Subcutaneous abdominal adipose tissue (tissue), 5 donors: ENCODE data around the gene BCL7C.
"Not testable (repeated sequence)": the region's sequence is repeated elsewhere in the genome, so short reads cannot be mapped to it uniquely, and the experiment has no call there.

Experiments used
- H3K27ac ChIP-seq: one replicate; pipeline ENCODE4 v1.7.0; 2013; ENCODE audit warnings: low read depth, mild to moderate bottlenecking, inconsistent platforms, low read length, moderate library complexity
- H3K27me3 ChIP-seq, 5 donors: one replicate each; pipeline ENCODE4 v1.7.0; 2013; ENCODE audit warnings: low read length in 5 of 5, inconsistent platforms in 1 of 5; ENCODE audit not compliant: control insufficient read depth in 5 of 5, insufficient read depth in 4 of 5
- H3K36me3 ChIP-seq, 5 donors: one replicate each; pipeline ENCODE4 v1.7.0; 2013; ENCODE audit warnings: low read length in 5 of 5; ENCODE audit not compliant: control insufficient read depth in 5 of 5, insufficient read depth in 5 of 5
- H3K4me1 ChIP-seq, 5 donors: one replicate each; pipeline ENCODE4 v1.7.0; 2013; ENCODE audit warnings: low read length in 5 of 5, mild to moderate bottlenecking in 3 of 5, moderate library complexity in 1 of 5; ENCODE audit not compliant: control insufficient read depth in 5 of 5, insufficient read depth in 5 of 5
- H3K4me3 ChIP-seq, 5 donors: one replicate each; pipeline ENCODE4 v1.7.0; 2013; ENCODE audit warnings: low read length in 5 of 5, low read depth in 1 of 5
- H3K9ac ChIP-seq, 5 donors: one replicate each; pipeline ENCODE4 v1.7.0; 2013; ENCODE audit warnings: low read length in 5 of 5, mild to moderate bottlenecking in 4 of 5, moderate library complexity in 3 of 5
- H3K9me3 ChIP-seq, 5 donors: one replicate each; pipeline ENCODE4 v1.7.0; 2013; ENCODE audit warnings: low read length in 5 of 5; ENCODE audit not compliant: control insufficient read depth in 5 of 5
- donor health status: healthy.
- donor health status: healthy.
- donor health status: healthy.
- donor health status: healthy.
- donor health status: healthy.

The BCL7C gene

GRCh38 chr16:30896889-30897733 lies 3.2 kb upstream of the BCL7C start:
- Histone ChIP-seq H3K4me3 (peak overlapping the region; percentile 45 to 75 (median 63)), H3K4me1 (peaks cover 2 to 57% (median 50%) of the 10 kb centered on the region in 5 donors)

DNA sequence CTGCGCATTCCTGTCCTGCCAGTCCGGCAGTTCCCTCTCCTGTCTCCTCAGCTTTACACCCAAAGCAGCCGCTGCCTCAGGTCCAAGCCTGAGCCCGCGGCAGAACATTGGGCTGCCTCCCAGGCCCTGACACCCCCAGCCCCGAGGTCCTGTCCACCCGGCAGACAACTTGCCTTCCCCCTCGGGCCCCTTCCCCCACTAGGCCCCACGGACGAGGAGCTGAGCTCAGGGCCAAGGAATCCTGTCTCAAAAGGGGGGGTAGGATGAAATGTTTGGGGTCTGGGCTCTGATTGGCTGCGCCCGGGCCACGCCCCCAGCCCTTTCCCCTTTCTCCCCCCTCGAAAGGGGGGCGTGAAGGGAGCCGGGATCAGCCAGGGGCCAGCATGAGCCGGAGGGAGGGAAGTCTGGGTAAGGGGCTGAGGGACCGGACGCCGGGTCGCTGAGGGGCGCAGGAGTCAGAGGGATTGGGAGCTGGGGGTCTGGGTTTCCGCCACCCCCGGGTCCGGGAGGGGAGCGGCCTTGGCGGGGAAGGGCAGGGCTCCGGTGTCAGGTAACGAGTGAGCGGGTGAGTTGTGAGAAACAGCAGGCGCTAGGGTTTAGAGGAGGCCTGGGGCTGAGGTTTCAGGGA lies 2.5 kb upstream of the BCL7C start, which contains the start of gene CTF1:
Gene CTF1, plus strand, starts transcription at position 354 of the 628 bp plus-strand sequence. Its CDS starts 30 bp downstream, at position 384.
- Histone ChIP-seq H3K4me3 (peak within 1 kb of the TSS; percentile 45 to 75 (median 63)), H3K27me3 (no peaks in the 10 kb centered on the region), H3K4me1 (peaks cover 2 to 52% (median 45%) of the 10 kb centered on the region in 5 donors), H3K9me3 (no peaks in the 10 kb centered on the region), H3K9ac (peak within 1 kb of the TSS; percentile 56 to 92 (median 86)), H3K36me3 (peaks cover 0 to 9% (median 3%) of the 10 kb centered on the region in 5 donors), H3K27ac (peak within 1 kb of the TSS; percentile 97)

More at GRCh38 chr16:30896889-30897733, 3.2 kb upstream of the BCL7C start:
- H3K27ac ChIP-seq, result peak overlapping the region; percentile 97
- no peaks in the 10 kb centered on the region for H3K27me3 ChIP-seq
- H3K36me3 ChIP-seq, result peaks cover 0 to 5% (median 0%) of the 10 kb centered on the region in 5 donors
- no peaks in the 10 kb centered on the region for H3K9me3 ChIP-seq
- H3K9ac ChIP-seq, result peak overlapping the region; percentile 56 to 92 (median 86)

- peak overlapping the region in 4 of 5 donors; percentile 83 to 92 (median 89) for H3K9ac ChIP-seq
- H3K36me3 ChIP-seq, result peaks cover 0 to 11% (median 3%) of the 10 kb centered on the region in 5 donors
- H3K27ac ChIP-seq, result peak overlapping the region; percentile 97
- H3K27me3 ChIP-seq, result no peaks in the 10 kb centered on the region
- H3K4me3 ChIP-seq, result peak overlapping the region; percentile 45 to 75 (median 63)
- H3K4me1 ChIP-seq, result peaks cover 2 to 48% (median 44%) of the 10 kb centered on the region in 5 donors
- no peaks in the 10 kb centered on the region for H3K9me3 ChIP-seq
Measured at GRCh38 chr16:30895627-30896260, 1.9 kb upstream of the BCL7C start.

DNA sequence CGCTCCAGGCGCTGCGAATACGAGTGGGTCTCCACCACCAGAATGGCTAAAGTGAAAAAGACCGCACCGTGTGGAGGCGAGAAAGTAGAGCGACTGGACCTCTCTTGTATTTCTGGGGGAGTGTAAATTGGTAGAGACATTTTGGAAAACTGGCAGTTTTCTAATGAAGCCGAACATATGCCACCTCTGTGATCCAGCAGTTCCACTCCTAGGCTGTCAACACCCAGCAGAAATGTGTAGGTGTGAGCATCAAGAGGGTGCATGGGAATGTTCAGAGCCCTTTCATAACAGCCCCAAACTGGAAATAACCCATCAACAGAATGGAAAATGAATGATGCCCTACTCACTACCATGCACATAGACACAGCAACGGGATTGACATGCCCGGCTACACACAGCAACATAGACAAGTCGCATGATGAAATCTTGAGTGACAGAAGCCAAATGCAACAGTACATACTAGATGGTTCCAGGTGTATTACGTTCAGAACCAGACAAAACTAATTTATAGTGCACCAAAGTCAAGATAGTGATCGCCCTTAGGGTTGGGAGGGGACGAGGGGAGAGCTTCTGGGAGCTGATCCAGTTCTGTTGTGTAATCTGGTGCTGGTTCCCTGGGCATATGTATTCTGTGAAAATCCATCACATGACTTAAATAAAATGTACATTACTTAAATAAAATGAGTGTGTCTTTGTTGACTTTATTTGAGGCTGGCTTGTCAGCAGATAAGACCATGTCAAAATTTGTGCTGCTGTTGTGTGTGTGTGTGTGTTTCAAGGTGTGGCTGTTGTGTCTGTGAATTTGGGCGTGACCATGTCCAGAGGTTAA lies 877 bp upstream of the BCL7C start:
- Histone ChIP-seq H3K27ac (peak overlapping the region; percentile 89), H3K27me3 (no peaks in the 10 kb centered on the region), H3K36me3 (peaks cover 0 to 14% (median 3%) of the 10 kb centered on the region in 5 donors), H3K9ac (peak overlapping the region in 4 of 5 donors; percentile 31 to 77 (median 65)), H3K9me3 (no peaks in the 10 kb centered on the region), H3K4me3 (peak overlapping the region; percentile 56 to 72 (median 67)), H3K4me1 (peaks cover 2 to 48% (median 44%) of the 10 kb centered on the region in 5 donors)

DNA sequence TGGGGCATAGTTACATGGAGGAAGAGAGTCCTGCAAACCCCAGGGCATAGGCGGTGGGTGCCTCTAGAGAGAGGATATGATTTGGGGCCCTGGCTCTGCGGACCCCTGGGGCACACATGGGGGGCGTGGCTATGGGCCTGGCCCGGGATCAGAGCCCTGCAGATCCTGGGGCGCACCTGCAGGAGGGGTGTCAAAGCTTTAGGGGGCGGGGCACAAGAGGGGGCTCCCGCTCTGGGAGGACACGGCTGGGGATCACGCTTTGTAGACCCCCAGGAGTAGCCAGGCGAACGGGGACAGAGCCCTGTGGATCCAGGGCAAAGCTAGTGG lies 497 bp downstream of the BCL7C start:
- Histone ChIP-seq H3K9ac (peak overlapping the region; percentile 81 to 100 (median 97)), H3K9me3 (no peaks in the 10 kb centered on the region), H3K27ac (peak overlapping the region; percentile 62), H3K4me3 (peak overlapping the region; percentile 62 to 98 (median 95)), H3K4me1 (peaks cover 2 to 48% (median 44%) of the 10 kb centered on the region in 5 donors), H3K36me3 (peaks cover 0 to 24% (median 11%) of the 10 kb centered on the region in 5 donors), H3K27me3 (no peaks in the 10 kb centered on the region)

- Histone ChIP-seq H3K27me3 (no peaks in the 10 kb centered on the region), H3K9me3 (no peaks in the 10 kb centered on the region), H3K27ac (peak overlapping the region; percentile 62), H3K4me1 (peaks cover 2 to 48% (median 44%) of the 10 kb centered on the region in 5 donors), H3K9ac (peak overlapping the region; percentile 81 to 100 (median 97)), H3K36me3 (peaks cover 0 to 27% (median 12%) of the 10 kb centered on the region in 5 donors), H3K4me3 (peak overlapping the region; percentile 62 to 98 (median 95))
Measured at GRCh38 chr16:30892670-30893416, 1.0 kb downstream of the BCL7C start.

GRCh38 chr16:30891043-30891823 lies 2.6 kb downstream of the BCL7C start:
- not testable (repeated sequence) for H3K9me3 ChIP-seq, H3K27me3 ChIP-seq, H3K9ac ChIP-seq, H3K4me3 ChIP-seq, H3K27ac ChIP-seq
- Histone ChIP-seq H3K36me3 (peaks cover 0 to 39% (median 21%) of the 10 kb centered on the region in 5 donors), H3K4me1 (peaks cover 2 to 37% (median 35%) of the 10 kb centered on the region in 5 donors)

GRCh38 chr16:30889721-30890120 lies 4.2 kb downstream of the BCL7C start:
- H3K9me3 ChIP-seq, result no peaks in the 10 kb centered on the region
- H3K27ac ChIP-seq, result no peak overlapping the region
- H3K4me1 ChIP-seq, result peaks cover 2 to 22% (median 20%) of the 10 kb centered on the region in 5 donors
- H3K36me3 ChIP-seq, result peaks cover 0 to 52% (median 32%) of the 10 kb centered on the region in 5 donors
- H3K9ac ChIP-seq, result no peak overlapping the region
- no peaks in the 10 kb centered on the region for H3K27me3 ChIP-seq
- no peak overlapping the region for H3K4me3 ChIP-seq
